AG09309 (cell line): ENCODE data around the gene GOLGA2.
"Not testable (repeated sequence)": the region's sequence is repeated elsewhere in the genome, so short reads cannot be mapped to it uniquely, and the experiment has no call there.

Source experiments
- DNase-seq: peaks from one replicate; pipeline ENCODE4 v3.0.0-alpha.2; 2010; ENCODE audit warnings: low read depth
- H3K4me3 ChIP-seq: 2 replicates; pipeline ENCODE4 v1.5.1; 2011; ENCODE audit warnings: mild to moderate bottlenecking, low read depth, low read length, moderate library complexity; ENCODE audit not compliant: control insufficient read depth
- CTCF ChIP-seq: IDR thresholded peaks from 2 replicates; pipeline ENCODE4 v1.5.1; 2011; ENCODE audit warnings: mild to moderate bottlenecking, low read depth, low read length, inconsistent platforms; ENCODE audit not compliant: insufficient read depth, control insufficient read depth; ENCODE audit errors: missing control alignments

GOLGA2 gene

DNA sequence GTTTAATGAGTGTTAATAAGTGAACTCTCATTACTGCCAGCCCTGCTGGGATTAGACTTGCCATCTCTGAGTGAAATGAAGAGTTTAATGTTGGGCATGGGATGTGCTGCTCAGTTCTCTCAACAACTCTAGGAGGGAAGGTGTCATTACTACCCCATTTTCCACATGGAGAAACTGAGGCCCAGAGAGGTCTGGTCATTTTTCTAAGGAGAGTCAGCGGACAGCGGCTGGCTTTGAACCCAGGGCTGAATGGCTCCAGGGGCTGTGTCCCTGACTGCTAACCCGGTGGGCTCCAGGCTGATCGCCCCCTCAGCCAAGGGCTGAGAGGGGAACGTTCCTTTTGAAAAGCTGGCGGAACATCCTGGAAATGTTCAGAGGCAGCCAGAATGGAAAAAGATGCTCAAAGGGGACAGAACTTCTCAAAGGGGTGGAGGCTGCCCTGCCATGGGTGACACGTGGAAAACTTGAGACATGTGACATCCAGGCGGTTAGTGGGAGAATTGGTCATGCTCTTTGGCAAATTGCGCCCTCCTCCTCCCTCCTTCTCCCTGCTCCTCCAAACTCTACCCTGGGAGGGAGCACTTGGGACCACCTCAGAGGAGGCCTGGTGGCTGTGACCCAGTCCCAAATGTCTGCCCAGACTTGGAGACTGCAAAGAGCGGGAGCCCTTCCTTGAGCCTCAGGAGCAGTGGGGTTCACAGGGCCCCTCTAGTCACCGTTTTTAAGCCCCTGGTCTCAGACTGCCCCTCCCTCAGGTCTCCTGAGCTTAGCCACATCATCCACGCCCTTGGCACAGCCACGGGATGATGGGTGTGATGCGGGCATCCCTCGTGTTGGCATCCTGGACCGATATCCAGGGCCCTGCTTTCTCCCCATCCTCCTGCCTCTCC, 43.9 kb downstream of the GOLGA2 start:
- no peak overlapping the region for H3K4me3 ChIP-seq
- DNase-seq: no peak
- no peak for TF ChIP-seq CTCF

DNA sequence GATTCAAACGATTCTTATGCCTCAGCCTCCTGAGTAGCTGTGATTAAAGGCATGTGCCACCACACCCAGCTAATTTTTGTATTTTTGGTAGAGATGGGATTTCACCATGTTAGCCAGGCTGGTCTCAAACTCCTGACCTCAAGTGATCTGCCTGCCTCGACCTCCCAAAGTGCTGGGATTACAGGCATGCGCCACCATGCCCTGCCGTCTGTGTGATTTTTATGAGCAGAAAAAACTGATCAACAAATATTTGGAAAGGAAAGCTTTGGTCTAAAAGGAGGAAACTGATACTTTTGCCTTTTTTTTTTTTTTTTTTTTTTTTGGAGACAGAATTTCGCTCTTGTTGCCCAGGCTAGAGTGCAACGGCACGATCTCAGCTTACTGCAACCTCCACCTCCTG, 44.9 kb downstream of the GOLGA2 start:
- H3K4me3 ChIP-seq, DNase-seq: not testable (repeated sequence)

DNA sequence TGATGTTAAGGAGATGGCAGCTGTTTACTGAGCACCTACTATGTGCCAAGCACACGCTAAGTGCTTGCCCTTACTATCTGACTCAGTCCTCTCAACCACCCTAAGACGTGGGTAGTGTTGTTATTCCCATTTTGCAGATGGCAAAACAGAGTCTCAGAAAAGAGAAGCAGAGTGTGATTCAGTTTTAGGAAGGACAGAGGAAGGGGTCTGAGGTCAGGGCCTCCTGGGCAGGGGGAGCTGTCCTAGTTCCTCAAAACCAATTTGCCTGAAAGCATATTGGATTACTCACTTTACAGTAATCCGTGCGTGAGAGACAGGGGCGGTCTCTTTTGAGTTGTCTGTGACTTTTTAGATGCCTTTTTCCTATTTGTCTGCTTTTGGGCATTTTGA, 49.4 kb downstream of the GOLGA2 start:
- H3K4me3 ChIP-seq: no peak overlapping the region
- no peak for DNase-seq
- no peak for TF ChIP-seq CTCF

DNA sequence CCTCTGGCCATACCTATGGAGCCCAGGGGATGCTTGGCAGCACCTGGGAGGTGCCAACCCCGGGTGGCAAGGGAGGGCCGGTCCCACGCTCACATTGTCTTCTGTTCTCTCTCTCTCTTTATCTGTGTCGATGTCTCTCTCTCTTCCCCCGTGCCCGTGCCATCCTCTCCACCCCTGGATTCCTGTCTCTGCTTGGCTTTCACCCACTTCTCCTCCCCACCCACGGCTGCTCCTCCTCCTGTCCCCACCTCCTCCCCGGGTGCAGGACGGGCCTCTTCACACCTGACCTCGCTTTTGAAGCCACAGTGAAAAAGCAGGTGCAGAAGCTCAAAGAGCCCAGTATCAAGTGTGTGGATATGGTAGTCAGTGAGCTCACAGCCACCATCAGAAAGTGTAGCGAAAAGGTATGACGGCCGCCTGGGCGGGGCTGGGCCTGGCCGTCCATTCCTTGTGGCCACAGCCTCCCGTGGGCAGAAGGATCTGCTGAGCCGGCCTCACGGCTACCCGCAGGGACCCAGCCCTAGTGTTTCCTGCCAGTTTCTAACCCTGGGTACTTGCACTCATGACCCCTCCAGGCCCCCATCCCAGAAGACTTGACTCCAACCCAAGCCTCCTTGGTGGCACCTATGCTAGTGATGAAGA, 49.9 kb downstream of the GOLGA2 start:
- no peak for TF ChIP-seq CTCF
- DNase-seq: no peak
- no peak overlapping the region for H3K4me3 ChIP-seq

GRCh38 chr9:128224877-128225276, 50.9 kb downstream of the GOLGA2 start:
- H3K4me3 ChIP-seq: no peak overlapping the region
- DNase-seq: no peak
- no peak for TF ChIP-seq CTCF

DNA sequence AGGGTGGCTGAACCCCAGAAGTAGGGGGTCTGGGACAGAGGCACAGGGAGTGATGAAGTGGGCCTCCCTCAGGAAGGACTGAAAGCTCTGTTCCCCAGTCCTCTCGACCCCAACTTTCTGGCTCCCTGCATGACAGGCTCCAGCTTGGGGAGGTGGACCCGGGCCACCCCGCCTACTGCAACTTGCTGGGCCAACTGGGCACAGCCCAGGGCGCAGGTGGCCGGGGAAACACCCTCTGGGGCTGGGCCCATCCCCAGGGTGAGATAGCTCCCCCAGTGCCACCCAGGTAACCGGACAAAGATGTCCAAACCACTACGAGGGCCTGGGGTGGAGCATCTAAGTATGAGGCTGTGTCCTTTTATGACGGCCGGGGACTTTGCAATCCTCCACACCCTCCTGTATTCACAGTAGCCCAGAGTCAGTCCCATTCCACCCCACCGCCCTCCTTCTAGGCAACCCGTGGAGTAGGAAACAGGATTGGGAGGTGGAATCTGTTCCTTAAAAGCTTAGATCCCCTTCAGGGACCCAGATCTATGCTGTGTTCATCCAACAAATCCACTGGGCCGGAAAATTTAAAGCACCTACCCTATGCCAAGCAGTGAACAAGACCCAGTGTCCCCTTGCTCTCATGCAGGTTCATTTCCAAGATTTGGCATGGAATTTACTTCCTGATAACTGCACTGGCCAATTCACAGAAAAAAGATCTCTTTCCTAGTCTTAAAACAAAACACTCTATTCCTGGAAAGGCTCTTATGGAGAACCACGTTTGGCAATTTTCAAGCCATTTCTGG, 52.7 kb downstream of the GOLGA2 start:
- no peak for TF ChIP-seq CTCF
- no peak for DNase-seq
- no peak overlapping the region for H3K4me3 ChIP-seq
